HCT116 (cell line): ENCODE measurements around the gene CTRB2.

Source experiments
- POLR2A ChIP-seq: IDR thresholded peaks from 2 replicates; pipeline ENCODE4 v1.7.0; 2011; ENCODE audit warnings: borderline replicate concordance; ENCODE audit not compliant: insufficient read depth, insufficient read length; ENCODE audit errors: extremely low read depth
- SIN3A ChIP-seq: IDR thresholded peaks from 2 replicates; pipeline ENCODE4 v1.6.1; 2012; ENCODE audit warnings: low read depth
- TF ChIP-seq, protein P1 (sequence below), 3 experiments: fragments of 200-600 bp in 1 of 3; sonication (generic) in 1 of 3; IDR thresholded peaks in 2 of 3; conservative IDR thresholded peaks in 1 of 3; 2 replicates each; pipeline ENCODE4 v1.5.1; 2012 to 2017; ENCODE audit warnings: low read depth in 2 of 3, low read length in 2 of 3, antibody characterized with exemption in 1 of 3, borderline replicate concordance in 1 of 3, control low read depth in 1 of 3, mild to moderate bottlenecking in 1 of 3, mixed read lengths in 1 of 3, mixed run types in 1 of 3, moderate library complexity in 1 of 3; ENCODE audit not compliant: insufficient read depth in 1 of 3

DNA sequence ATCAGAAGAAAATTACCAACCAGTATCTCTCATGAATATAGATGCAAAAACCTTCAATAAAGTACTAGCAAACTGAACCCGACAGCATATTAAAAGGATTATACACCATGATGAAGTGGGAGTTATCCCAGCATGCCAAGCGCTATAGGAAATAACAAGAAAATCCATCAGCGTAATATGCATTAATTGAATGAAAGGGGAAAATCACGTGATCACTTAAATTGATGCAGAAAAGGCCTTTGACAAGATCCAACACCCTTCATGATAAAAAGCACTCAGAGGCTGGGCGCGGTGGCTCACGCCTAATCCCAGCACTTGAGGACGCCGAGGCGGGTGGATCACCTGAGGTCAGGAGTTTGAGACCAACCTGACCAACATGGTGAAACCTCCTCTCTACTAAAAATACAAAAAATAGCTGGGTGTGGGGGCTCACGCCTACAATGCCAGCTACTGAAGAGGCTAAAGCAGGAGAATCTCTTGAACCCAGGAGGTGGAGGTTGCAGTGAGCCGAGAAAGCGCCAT, 4.8 kb downstream of the CTRB2 start:
- TF ChIP-seq, protein P1, sequence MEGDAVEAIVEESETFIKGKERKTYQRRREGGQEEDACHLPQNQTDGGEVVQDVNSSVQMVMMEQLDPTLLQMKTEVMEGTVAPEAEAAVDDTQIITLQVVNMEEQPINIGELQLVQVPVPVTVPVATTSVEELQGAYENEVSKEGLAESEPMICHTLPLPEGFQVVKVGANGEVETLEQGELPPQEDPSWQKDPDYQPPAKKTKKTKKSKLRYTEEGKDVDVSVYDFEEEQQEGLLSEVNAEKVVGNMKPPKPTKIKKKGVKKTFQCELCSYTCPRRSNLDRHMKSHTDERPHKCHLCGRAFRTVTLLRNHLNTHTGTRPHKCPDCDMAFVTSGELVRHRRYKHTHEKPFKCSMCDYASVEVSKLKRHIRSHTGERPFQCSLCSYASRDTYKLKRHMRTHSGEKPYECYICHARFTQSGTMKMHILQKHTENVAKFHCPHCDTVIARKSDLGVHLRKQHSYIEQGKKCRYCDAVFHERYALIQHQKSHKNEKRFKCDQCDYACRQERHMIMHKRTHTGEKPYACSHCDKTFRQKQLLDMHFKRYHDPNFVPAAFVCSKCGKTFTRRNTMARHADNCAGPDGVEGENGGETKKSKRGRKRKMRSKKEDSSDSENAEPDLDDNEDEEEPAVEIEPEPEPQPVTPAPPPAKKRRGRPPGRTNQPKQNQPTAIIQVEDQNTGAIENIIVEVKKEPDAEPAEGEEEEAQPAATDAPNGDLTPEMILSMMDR (IDR thresholded peaks at IDR 0.05 in 2 of 3, conservative IDR thresholded peaks at IDR 0.05 in 1 of 3; ENCODE audit: borderline replicate concordance in 1 of 3, insufficient read depth in 1 of 3, low read depth in 2 of 3, low read length in 2 of 3), result no peak
- TF ChIP-seq POLR2A (no peak), SIN3A (no peak)
